ENCODE data around the gene EMC8.

- TF ChIP-seq CTCF (conservative IDR thresholded peaks at IDR 0.05; ENCODE audit: low read depth, low read length), result no peak
- no peak for TF ChIP-seq EZH2 (IDR thresholded peaks at IDR 0.05; ENCODE audit: borderline replicate concordance, low read depth, low read length, poor library complexity, severe bottlenecking)
Measured at GRCh38 chr16:85770741-85771140, 28.6 kb downstream of the EMC8 start.
